GM23338 (cell line): Measurements from ENCODE around the gene TBC1D5. TPM values are rescaled to one million over a fixed set of nuclear protein-coding genes. Genes with fewer than 3 reads are reported as not detected.

ENCODE experiments used
- ATAC-seq: fragments of 200-7000 bp; cut with Tn5 transposase; 3 replicates; pipeline ENCODE4 v1.9.1; 2020
- DNase-seq: peaks from one replicate; pipeline ENCODE4 v3.0.0-alpha.2; 2015; ENCODE audit warnings: low spot score
- H2AFZ ChIP-seq: fragments of 200-600 bp; sonication (generic); 2 replicates; pipeline ENCODE4 v1.8.0; 2016; ENCODE audit warnings: antibody characterized with exemption, mild to moderate bottlenecking, moderate library complexity
- H3F3A ChIP-seq: fragments of 200-600 bp; sonication (generic); replicated peaks from 2 replicates; pipeline ENCODE4 v1.8.0; 2017; ENCODE audit warnings: antibody characterized with exemption, mixed run types, low read depth
- H3K27ac ChIP-seq: fragments of 200-600 bp; sonication (generic); 2 replicates; pipeline ENCODE4 v1.6.1; 2016; ENCODE audit warnings: low read depth
- H3K27me3 ChIP-seq: fragments of 200-600 bp; sonication (generic); 2 replicates; pipeline ENCODE4 v1.8.0; 2016; ENCODE audit warnings: mild to moderate bottlenecking, mixed run types, moderate library complexity; ENCODE audit not compliant: insufficient read depth
- H3K36me3 ChIP-seq: fragments of 200-600 bp; sonication (generic); 2 replicates; pipeline ENCODE4 v1.8.0; 2016; ENCODE audit warnings: mild to moderate bottlenecking; ENCODE audit not compliant: insufficient read depth
- H3K4me1 ChIP-seq: fragments of 200-600 bp; sonication (generic); 2 replicates; pipeline ENCODE4 v1.8.0; 2016; ENCODE audit warnings: mild to moderate bottlenecking, moderate library complexity; ENCODE audit not compliant: insufficient read depth
- H3K4me2 ChIP-seq: fragments of 200-600 bp; sonication (generic); 2 replicates; pipeline ENCODE4 v1.7.1; 2017; ENCODE audit warnings: mixed run types
- H3K4me3 ChIP-seq: fragments of 200-600 bp; sonication (generic); 2 replicates; pipeline ENCODE4 v1.6.1; 2016; ENCODE audit warnings: mixed run types
- H3K79me2 ChIP-seq: fragments of 200-600 bp; sonication (generic); replicated peaks from 2 replicates; pipeline ENCODE4 v1.8.0; 2017; ENCODE audit warnings: mild to moderate bottlenecking; ENCODE audit not compliant: insufficient read depth
- H3K9me2 ChIP-seq: fragments of 200-600 bp; sonication (generic); 2 replicates; pipeline ENCODE4 v1.8.0; 2017; ENCODE audit not compliant: insufficient read depth
- H4K20me1 ChIP-seq: fragments of 200-600 bp; sonication (generic); replicated peaks from 2 replicates; pipeline ENCODE4 v1.8.0; 2017; ENCODE audit warnings: mild to moderate bottlenecking; ENCODE audit not compliant: insufficient read depth
- H3K27ac Mint-ChIP-seq: 2 replicates; pipeline ENCODE4 v1.8.0; 2020; ENCODE audit warnings: inconsistent platforms, mild to moderate bottlenecking, moderate library complexity, mixed read lengths
- H3K27me3 Mint-ChIP-seq: 3 replicates; pipeline ENCODE4 v1.8.0; 2022; ENCODE audit warnings: low read depth, mild to moderate bottlenecking, moderate library complexity, mixed read lengths, inconsistent platforms; ENCODE audit not compliant: insufficient read depth, poor library complexity
- H3K36me3 Mint-ChIP-seq: 3 replicates; pipeline ENCODE4 v1.8.0; 2021; ENCODE audit warnings: low read depth, mild to moderate bottlenecking, inconsistent platforms, moderate library complexity, mixed read lengths
- H3K4me1 Mint-ChIP-seq: 3 replicates; pipeline ENCODE4 v1.8.0; 2020; ENCODE audit warnings: mild to moderate bottlenecking, inconsistent platforms, mixed read lengths
- H3K4me3 Mint-ChIP-seq: 3 replicates; pipeline ENCODE4 v1.8.0; 2021; ENCODE audit warnings: moderate library complexity, mild to moderate bottlenecking, inconsistent platforms, mixed read lengths
- H3K9me3 Mint-ChIP-seq: 3 replicates; pipeline ENCODE4 v1.8.0; 2020; ENCODE audit warnings: moderate library complexity, mild to moderate bottlenecking, inconsistent platforms, mixed read lengths
- CREB1 ChIP-seq: fragments of 250-450 bp; sonication (Bioruptor Pico); IDR thresholded peaks from 2 replicates; pipeline ENCODE4 v1.5.0; 2020; ENCODE audit warnings: low read depth, mild to moderate bottlenecking, moderate library complexity
- ETS1 ChIP-seq: IDR thresholded peaks from 2 replicates; pipeline ENCODE4 v1.6.1; 2016; ENCODE audit warnings: antibody characterized with exemption
- EZH2 ChIP-seq: fragments of 200-600 bp; sonication (generic); IDR thresholded peaks from one replicate; pipeline ENCODE4 v1.8.0; 2017; ENCODE audit warnings: antibody characterized with exemption, mild to moderate bottlenecking, low read depth; ENCODE audit not compliant: unreplicated experiment
- EZH2phosphoT487 ChIP-seq: fragments of 200-600 bp; sonication (generic); IDR thresholded peaks from one replicate; pipeline ENCODE4 v1.8.1; 2018; ENCODE audit warnings: antibody characterized with exemption; ENCODE audit not compliant: unreplicated experiment
- JUNB ChIP-seq: IDR thresholded peaks from one replicate; pipeline ENCODE4 v1.6.1; 2016; ENCODE audit warnings: antibody characterized with exemption; ENCODE audit not compliant: unreplicated experiment
- NANOG ChIP-seq: IDR thresholded peaks from 2 replicates; pipeline ENCODE4 v1.6.1; 2016; ENCODE audit warnings: antibody characterized with exemption, borderline replicate concordance
- POLR2AphosphoS5 ChIP-seq: IDR thresholded peaks from 2 replicates; pipeline ENCODE4 v1.6.1; 2016; ENCODE audit warnings: antibody characterized with exemption, low read depth
- REST ChIP-seq: IDR thresholded peaks from one replicate; pipeline ENCODE4 v1.6.1; 2018; ENCODE audit warnings: antibody characterized with exemption; ENCODE audit not compliant: unreplicated experiment
- STAT1 ChIP-seq: IDR thresholded peaks from one replicate; pipeline ENCODE4 v1.6.1; 2016; ENCODE audit warnings: antibody characterized with exemption; ENCODE audit not compliant: unreplicated experiment
- ZNF114 ChIP-seq: fragments of 250-450 bp; sonication (Bioruptor Pico); IDR thresholded peaks from 2 replicates; pipeline ENCODE4 v1.5.0; 2020; ENCODE audit warnings: mild to moderate bottlenecking, moderate library complexity
- ZNF331 ChIP-seq: fragments of 250-450 bp; sonication (Bioruptor Pico); IDR thresholded peaks from 2 replicates; pipeline ENCODE4 v1.5.0; 2020; ENCODE audit warnings: low read depth, mild to moderate bottlenecking, moderate library complexity
- polyA plus RNA-seq: library from polyadenylated mRNA; unstranded; fragments of >200 nt; fragmentation: Nextera tagmentation; extraction: Ambion mirVana; gene quantifications from 2 replicates; pipeline ENCODE4 v1.2.1, GENCODE V29; 2016
- total RNA-seq: library from RNA; depleted of rRNA; stranded (reverse); fragments of >200 nt; shearing (Covaris generic); gene quantifications from 2 replicates; pipeline ENCODE4 v1.2.3, GENCODE V29; 2014
- TF ChIP-seq, protein P1 (sequence below): fragments of 250-450 bp; sonication (Bioruptor Pico); IDR thresholded peaks from 2 replicates; pipeline ENCODE4 v1.5.0; 2020; ENCODE audit warnings: mild to moderate bottlenecking, moderate library complexity
- TF ChIP-seq, protein P2 (sequence below), 2 experiments: fragments of 200-600 bp in 1 of 2; sonication (generic) in 1 of 2; conservative IDR thresholded peaks; 2 replicates each; pipeline versions ENCODE4 v1.5.1 to v1.6.1; 2016 to 2017; ENCODE audit warnings: antibody characterized with exemption in 2 of 2, low read depth in 2 of 2, mild to moderate bottlenecking in 2 of 2, moderate library complexity in 1 of 2

TBC1D5 gene
- total and polyA plus RNA-seq, 2 experiments from 2014 or later = 21.8 to 48.1 TPM

DNA sequence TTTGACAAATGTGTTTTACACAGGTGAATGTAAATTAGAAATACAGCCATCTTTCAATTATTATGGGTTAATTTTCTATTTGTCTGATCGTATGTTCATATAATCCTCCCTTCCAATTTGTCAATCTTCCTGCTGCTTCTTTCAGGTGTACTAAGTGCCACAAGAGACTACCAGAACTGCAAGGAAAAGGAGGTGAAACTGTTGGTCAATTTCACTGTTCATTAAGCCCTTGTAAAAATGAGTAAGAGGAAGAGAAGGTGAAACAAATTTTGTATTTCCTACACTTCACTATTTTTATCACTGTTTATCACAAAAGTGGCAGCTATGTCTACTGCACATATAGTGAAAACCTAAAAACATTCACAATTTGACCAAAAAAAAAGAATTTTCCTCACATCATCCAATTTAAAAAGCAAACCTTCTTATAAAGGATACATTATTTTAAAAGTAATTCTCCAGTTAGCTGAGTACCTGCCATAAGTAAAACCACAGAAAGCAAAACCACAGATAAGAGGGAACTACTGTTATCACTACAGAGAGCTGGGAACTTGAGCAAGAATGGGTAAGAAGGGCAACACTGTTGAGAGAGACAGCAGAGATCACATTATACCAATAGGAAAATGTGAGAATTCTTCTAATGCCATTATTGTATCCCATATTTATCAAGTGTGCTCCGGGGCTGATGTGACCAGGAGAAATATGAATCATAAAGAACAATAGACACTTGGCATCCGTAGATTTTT, 163.0 kb downstream of the TBC1D5 start:
- Histone ChIP-seq H3K4me1 (no peaks in the 10 kb centered on the region), H4K20me1 (no peaks in the 10 kb centered on the region), H3K4me2 (no peak overlapping the region), H3K9me2 (no peaks in the 10 kb centered on the region), H3K79me2 (no peaks in the 10 kb centered on the region), H3K27ac (no peak overlapping the region), H3K4me3 (no peak overlapping the region), H3K36me3 (no peaks in the 10 kb centered on the region), H3K27me3 (no peaks in the 10 kb centered on the region), H2AFZ (no peak overlapping the region), H3F3A (no peaks in the 10 kb centered on the region)
- Mint-ChIP-seq H3K27me3 (no peaks in the 10 kb centered on the region), H3K27ac (no peak overlapping the region), H3K9me3 (no peaks in the 10 kb centered on the region), H3K4me3 (no peak overlapping the region), H3K4me1 (no peaks in the 10 kb centered on the region), H3K36me3 (no peaks in the 10 kb centered on the region)
- ATAC-seq = no peak
- TF ChIP-seq POLR2AphosphoS5 = no peak
- no peak for TF ChIP-seq NANOG
- TF ChIP-seq ZNF331 (CRISPR knock-in tag) = no peak
- no peak for TF ChIP-seq STAT1
- TF ChIP-seq EZH2phosphoT487 = no peak
- TF ChIP-seq, protein P1, sequence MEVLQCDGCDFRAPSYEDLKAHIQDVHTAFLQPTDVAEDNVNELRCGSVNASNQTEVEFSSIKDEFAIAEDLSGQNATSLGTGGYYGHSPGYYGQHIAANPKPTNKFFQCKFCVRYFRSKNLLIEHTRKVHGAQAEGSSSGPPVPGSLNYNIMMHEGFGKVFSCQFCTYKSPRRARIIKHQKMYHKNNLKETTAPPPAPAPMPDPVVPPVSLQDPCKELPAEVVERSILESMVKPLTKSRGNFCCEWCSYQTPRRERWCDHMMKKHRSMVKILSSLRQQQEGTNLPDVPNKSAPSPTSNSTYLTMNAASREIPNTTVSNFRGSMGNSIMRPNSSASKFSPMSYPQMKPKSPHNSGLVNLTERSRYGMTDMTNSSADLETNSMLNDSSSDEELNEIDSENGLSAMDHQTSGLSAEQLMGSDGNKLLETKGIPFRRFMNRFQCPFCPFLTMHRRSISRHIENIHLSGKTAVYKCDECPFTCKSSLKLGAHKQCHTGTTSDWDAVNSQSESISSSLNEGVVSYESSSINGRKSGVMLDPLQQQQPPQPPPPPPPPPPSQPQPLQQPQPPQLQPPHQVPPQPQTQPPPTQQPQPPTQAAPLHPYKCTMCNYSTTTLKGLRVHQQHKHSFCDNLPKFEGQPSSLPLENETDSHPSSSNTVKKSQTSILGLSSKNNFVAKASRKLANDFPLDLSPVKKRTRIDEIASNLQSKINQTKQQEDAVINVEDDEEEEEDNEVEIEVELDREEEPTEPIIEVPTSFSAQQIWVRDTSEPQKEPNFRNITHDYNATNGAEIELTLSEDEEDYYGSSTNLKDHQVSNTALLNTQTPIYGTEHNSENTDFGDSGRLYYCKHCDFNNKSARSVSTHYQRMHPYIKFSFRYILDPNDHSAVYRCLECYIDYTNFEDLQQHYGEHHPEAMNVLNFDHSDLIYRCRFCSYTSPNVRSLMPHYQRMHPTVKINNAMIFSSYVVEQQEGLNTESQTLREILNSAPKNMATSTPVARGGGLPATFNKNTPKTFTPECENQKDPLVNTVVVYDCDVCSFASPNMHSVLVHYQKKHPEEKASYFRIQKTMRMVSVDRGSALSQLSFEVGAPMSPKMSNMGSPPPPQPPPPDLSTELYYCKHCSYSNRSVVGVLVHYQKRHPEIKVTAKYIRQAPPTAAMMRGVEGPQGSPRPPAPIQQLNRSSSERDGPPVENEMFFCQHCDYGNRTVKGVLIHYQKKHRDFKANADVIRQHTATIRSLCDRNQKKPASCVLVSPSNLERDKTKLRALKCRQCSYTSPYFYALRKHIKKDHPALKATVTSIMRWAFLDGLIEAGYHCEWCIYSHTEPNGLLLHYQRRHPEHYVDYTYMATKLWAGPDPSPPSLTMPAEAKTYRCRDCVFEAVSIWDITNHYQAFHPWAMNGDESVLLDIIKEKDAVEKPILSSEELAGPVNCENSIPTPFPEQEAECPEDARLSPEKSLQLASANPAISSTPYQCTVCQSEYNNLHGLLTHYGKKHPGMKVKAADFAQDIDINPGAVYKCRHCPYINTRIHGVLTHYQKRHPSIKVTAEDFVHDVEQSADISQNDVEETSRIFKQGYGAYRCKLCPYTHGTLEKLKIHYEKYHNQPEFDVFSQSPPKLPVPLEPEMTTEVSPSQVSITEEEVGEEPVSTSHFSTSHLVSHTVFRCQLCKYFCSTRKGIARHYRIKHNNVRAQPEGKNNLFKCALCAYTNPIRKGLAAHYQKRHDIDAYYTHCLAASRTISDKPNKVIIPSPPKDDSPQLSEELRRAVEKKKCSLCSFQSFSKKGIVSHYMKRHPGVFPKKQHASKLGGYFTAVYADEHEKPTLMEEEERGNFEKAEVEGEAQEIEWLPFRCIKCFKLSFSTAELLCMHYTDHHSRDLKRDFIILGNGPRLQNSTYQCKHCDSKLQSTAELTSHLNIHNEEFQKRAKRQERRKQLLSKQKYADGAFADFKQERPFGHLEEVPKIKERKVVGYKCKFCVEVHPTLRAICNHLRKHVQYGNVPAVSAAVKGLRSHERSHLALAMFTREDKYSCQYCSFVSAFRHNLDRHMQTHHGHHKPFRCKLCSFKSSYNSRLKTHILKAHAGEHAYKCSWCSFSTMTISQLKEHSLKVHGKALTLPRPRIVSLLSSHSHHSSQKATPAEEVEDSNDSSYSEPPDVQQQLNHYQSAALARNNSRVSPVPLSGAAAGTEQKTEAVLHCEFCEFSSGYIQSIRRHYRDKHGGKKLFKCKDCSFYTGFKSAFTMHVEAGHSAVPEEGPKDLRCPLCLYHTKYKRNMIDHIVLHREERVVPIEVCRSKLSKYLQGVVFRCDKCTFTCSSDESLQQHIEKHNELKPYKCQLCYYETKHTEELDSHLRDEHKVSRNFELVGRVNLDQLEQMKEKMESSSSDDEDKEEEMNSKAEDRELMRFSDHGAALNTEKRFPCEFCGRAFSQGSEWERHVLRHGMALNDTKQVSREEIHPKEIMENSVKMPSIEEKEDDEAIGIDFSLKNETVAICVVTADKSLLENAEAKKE (CRISPR knock-in tag) = no peak
- no peak for TF ChIP-seq EZH2
- TF ChIP-seq CREB1 = no peak
- no peak for TF ChIP-seq REST
- TF ChIP-seq ZNF114 (CRISPR knock-in tag) = no peak
- TF ChIP-seq, protein P2, sequence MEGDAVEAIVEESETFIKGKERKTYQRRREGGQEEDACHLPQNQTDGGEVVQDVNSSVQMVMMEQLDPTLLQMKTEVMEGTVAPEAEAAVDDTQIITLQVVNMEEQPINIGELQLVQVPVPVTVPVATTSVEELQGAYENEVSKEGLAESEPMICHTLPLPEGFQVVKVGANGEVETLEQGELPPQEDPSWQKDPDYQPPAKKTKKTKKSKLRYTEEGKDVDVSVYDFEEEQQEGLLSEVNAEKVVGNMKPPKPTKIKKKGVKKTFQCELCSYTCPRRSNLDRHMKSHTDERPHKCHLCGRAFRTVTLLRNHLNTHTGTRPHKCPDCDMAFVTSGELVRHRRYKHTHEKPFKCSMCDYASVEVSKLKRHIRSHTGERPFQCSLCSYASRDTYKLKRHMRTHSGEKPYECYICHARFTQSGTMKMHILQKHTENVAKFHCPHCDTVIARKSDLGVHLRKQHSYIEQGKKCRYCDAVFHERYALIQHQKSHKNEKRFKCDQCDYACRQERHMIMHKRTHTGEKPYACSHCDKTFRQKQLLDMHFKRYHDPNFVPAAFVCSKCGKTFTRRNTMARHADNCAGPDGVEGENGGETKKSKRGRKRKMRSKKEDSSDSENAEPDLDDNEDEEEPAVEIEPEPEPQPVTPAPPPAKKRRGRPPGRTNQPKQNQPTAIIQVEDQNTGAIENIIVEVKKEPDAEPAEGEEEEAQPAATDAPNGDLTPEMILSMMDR (conservative IDR thresholded peaks at IDR 0.05; ENCODE audit: low read depth in 2 of 2) = no peak
- no peak for TF ChIP-seq JUNB
- TF ChIP-seq ETS1 = no peak
- no peak for DNase-seq
